ENCODE results near the gene SIPA1. TPM values are rescaled to one million over a fixed set of nuclear protein-coding genes. Genes with fewer than 3 reads are reported as not detected.

Gene SIPA1
- total and polyA plus RNA-seq, 2 of the 8 experiments (the other 6 are each of a cell fraction or from before 2014, with no cell fraction given), result 35.3 to 72.2 TPM

- DNase-seq (ENCODE audit: low read depth in 1 of 2, low spot score in 2 of 2) (no peak), FAIRE-seq (no peak)
- H4K8ac ChIP-seq (ENCODE audit: extremely low read depth, insufficient read depth, low read length), result no peak overlapping the region
- H3K18ac ChIP-seq (ENCODE audit: extremely low read depth, low read length), result no peak overlapping the region
- peaks cover 23 to 55% (median 46%) of the 10 kb centered on the region in 4 experiments; a peak in 7 of 8 replicates for H3K36me3 ChIP-seq (ENCODE audit: control insufficient read depth in 2 of 4, insufficient read depth in 4 of 4, low read length in 3 of 4)
- no peaks in the 10 kb centered on the region for H3K27me3 ChIP-seq (replicated peaks in 1 of 4; ENCODE audit: control insufficient read depth in 3 of 4, extremely low read depth in 1 of 4, insufficient read depth in 3 of 4, low read length in 3 of 4)
- ChIA-PET POLR2A (ENCODE audit: partially characterized antibody) (interaction anchor here (1.0 to 2.5 kb wide), 5 partner anchors 9 to 23 kb away, joined by 3 to 18 read pairs (median 7); partner anchors contain the start of gene SIPA1), CTCF (ENCODE audit: partially characterized antibody) (interaction anchor here (0.6 to 1.4 kb wide), 4 partner anchors 9 to 260 kb away, joined by 3 to 5 read pairs (median 4); no protein-coding TSS in a partner anchor)
- no peak overlapping the region for H2BK20ac ChIP-seq (ENCODE audit: low read length)
- no peaks in the 10 kb centered on the region for H3K79me2 ChIP-seq (ENCODE audit: control insufficient read depth in 1 of 2, insufficient read depth in 2 of 2, low read length in 2 of 2)
- H3K23ac ChIP-seq (ENCODE audit: insufficient read length), result no peak overlapping the region
- H2BK5ac ChIP-seq (ENCODE audit: low read depth, low read length), result no peak overlapping the region
- no peak overlapping the region for H2BK12ac ChIP-seq (ENCODE audit: low read depth, low read length)
- WGBS, 2 experiments (ENCODE audit: extremely low coverage in 1 of 2, insufficient coverage in 1 of 2, insufficient read length in 1 of 2, insufficient replicate concordance in 2 of 2, low coverage in 1 of 2, low lambda C conversion rate in 2 of 2, missing lambda C conversion rate in 1 of 2), result 93% methylated on average over 11 of the region's 11 CpGs; no CpG with 5 or more reads in 1 of the 2 experiments
- no peak overlapping the region for H4K5ac ChIP-seq (ENCODE audit: insufficient read length, low read depth, low read length)
- no peak overlapping the region for H4K91ac ChIP-seq (replicated peaks; ENCODE audit: insufficient read length, low read length)
- H3K56ac ChIP-seq (replicated peaks; ENCODE audit: insufficient read length, low read depth, low read length), result no peak overlapping the region
- no peak overlapping the region for H2AK5ac ChIP-seq (ENCODE audit: low read depth, low read length)
- no peak overlapping the region for H2BK120ac ChIP-seq (replicated peaks; ENCODE audit: low read depth, low read length)
- no peaks in the 10 kb centered on the region for H3K23me2 ChIP-seq (ENCODE audit: low read depth, low read length)
- no peaks in the 10 kb centered on the region for H3K4me1 ChIP-seq (replicated peaks in 1 of 4; ENCODE audit: control insufficient read depth in 3 of 4, insufficient read depth in 4 of 4, low read length in 3 of 4)
- H3K14ac ChIP-seq (ENCODE audit: insufficient read length), result no peak overlapping the region
- H3K9ac ChIP-seq (replicated peaks in 1 of 4; ENCODE audit: extremely low read depth in 1 of 4, low read depth in 3 of 4, low read length in 3 of 4), result no peak overlapping the region
- no peak overlapping the region for H3K4me2 ChIP-seq (ENCODE audit: insufficient read depth in 1 of 2, low read depth in 2 of 2, low read length in 2 of 2)
- H2AFZ ChIP-seq (ENCODE audit: low read length), result no peak overlapping the region
- no peaks in the 10 kb centered on the region for H3K9me3 ChIP-seq (ENCODE audit: insufficient read depth in 2 of 2, low read depth in 1 of 2, low read length in 1 of 2)
- peaks cover 2% of the 10 kb centered on the region; the same call in 1 of the 2 replicates for H3K79me1 ChIP-seq (ENCODE audit: low read depth, low read length)
- no peak overlapping the region for H3K4me3 ChIP-seq (ENCODE audit: extremely low read depth in 1 of 4, insufficient read depth in 2 of 4, low read depth in 3 of 4, low read length in 4 of 4)
- peaks cover 0 to 27% of the 10 kb centered on the region in 2 experiments for H4K20me1 ChIP-seq (replicated peaks in 1 of 2; ENCODE audit: control insufficient read depth in 1 of 2, insufficient read depth in 2 of 2, low read length in 2 of 2)
- H2BK15ac ChIP-seq (ENCODE audit: low read length), result no peak overlapping the region
- no peak overlapping the region for H3K4ac ChIP-seq (replicated peaks; ENCODE audit: insufficient read length, low read depth, low read length)
- no peak overlapping the region for H3K27ac ChIP-seq (ENCODE audit: low read depth, low read length)
- TF ChIP-seq CTCF (IDR thresholded peaks at IDR 0.05; ENCODE audit: control extremely low read depth in 1 of 3, insufficient read depth in 1 of 3, low read depth in 1 of 3, low read length in 3 of 3) (no peak), SRF (IDR thresholded peaks at IDR 0.05; ENCODE audit: low read depth, low read length) (no peak), MAX (IDR thresholded peaks at IDR 0.05) (no peak), ASH2L (IDR thresholded peaks at IDR 0.05; ENCODE audit: low read length) (no peak), RFX5 (IDR thresholded peaks at IDR 0.05; ENCODE audit: borderline replicate concordance, low read depth, low read length) (no peak), TAF7 (optimal IDR thresholded peaks at IDR 0.05; ENCODE audit: borderline replicate concordance, low read depth, low read length) (no peak), SIX5 (IDR thresholded peaks at IDR 0.05; ENCODE audit: low read depth, low read length) (no peak), BACH1 (IDR thresholded peaks at IDR 0.05; ENCODE audit: low read length) (no peak), SUZ12 (IDR thresholded peaks at IDR 0.05; ENCODE audit: low read length) (no peak), SP2 (IDR thresholded peaks at IDR 0.05; ENCODE audit: low read length) (no peak), MAFK (IDR thresholded peaks at IDR 0.05; ENCODE audit: low read depth, low read length) (no peak), SP4 (IDR thresholded peaks at IDR 0.05; ENCODE audit: low read length) (no peak)
Observed at GRCh38 chr11:65630215-65630614, 7.7 kb upstream of the SIPA1 start.

Data from H1 (cell line).